T47D (cell line): ENCODE measurements around the gene CAPRIN1.
A peak's percentile ranks its signal among the peaks of the same experiment; 100 is the strongest.
"Not testable (repeated sequence)": the region's sequence is repeated elsewhere in the genome, so short reads cannot be mapped to it uniquely, and the experiment has no call there.

Experiments used
- DNase-seq, 2 experiments: peaks; one replicate each; pipeline versions ENCODE4 v3.0.0 to v3.0.0-alpha.2; 2011 to 2012; ENCODE audit warnings: low read depth in 1 of 2, low spot score in 1 of 2
- JUND ChIP-seq: IDR thresholded peaks from 2 replicates; pipeline ENCODE4 v1.6.1; 2012; ENCODE audit warnings: low read depth
- in situ Hi-C: cut with HindIII; loops from 2 replicates; pipeline ENCODE4 v1.10.0; 2016; ENCODE audit warnings: low sequenced_read_pairs, low pct_unique_long_range_greater_than_20kb

CAPRIN1 gene

DNA sequence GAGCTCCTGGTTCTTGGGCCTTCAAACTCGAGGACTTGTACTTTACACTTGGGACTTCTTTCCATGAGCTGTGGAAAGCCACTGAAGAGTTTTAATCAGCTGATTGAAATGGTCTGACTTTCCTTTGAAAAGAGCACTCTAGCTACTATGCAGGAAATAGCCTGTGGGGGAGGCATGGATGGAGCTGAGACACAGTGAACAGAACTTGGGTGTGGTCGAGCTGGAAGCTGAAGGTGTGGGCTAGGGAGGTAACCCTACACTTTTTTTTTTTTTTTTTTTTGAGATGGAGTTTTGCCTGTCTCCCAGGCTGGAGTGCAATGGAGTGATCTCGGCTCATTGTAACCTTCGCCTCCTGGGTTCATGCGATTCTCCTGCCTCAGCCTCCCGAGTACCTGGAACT, 17.5 kb upstream of the CAPRIN1 start:
- DNase-seq = no peak
- in situ Hi-C loops = no loop called here
- TF ChIP-seq JUND = no peak

DNA sequence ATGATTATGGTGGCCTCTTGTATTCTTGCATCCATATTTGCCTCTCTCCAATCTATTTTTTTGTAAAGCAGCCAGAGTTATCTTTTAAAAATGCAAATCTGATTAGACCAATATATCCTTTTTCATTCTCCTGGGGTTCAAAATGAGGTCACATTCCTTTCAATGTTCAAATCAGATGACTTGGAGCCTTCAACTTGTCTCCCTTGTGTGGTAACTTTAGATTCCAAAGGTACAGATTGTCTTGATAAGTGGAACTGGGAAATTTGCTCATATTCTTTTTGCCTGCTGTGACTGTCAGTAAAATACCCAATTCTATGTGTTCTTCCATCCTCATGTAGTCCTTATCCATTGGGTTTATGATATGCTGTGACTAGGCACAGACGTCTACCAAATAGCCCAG, 15.1 kb upstream of the CAPRIN1 start:
- no peak for TF ChIP-seq JUND
- in situ Hi-C loops = no loop called here
- DNase-seq = no peak

DNA sequence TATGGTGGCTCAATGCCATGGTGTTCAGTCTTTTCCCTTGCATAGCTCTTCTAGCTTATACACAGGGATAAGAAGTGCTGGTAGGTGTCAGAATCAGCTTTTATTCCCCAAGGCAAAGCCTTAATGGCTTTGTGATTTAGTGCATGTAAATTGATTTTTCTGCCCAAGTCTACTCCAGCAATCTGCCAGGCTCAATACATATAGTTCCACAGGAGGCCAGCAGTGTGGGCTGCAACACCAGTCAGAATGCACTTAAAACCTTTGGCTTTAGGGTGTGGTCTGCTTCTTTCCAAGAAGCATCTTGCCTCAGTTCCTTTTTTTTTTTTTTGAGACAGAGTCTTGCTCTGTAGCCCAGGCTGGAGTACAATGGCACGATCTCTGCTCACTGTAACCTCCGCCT, 14.5 kb upstream of the CAPRIN1 start:
- no peak for TF ChIP-seq JUND
- in situ Hi-C loops = no loop called here

DNA sequence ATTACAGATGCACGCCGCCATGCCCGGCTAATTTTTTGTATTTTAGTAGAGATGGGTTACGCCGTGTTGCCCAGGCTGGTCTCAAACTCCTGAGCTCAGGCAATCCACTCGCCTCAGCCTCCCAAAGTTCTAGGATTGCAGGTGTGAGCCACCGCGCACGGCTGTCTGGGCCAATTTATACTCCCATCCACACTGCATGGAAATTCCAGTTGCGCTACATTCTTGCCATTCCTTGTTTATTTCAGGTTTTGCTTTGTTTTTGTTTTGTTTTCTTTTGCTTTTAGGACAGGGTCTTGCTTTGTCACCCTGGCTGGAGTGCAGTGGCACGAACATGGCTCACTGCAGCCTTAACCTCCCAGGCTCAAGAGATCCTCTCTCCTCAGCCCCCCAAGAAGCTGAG, 11.0 kb upstream of the CAPRIN1 start:
- DNase-seq = peak in 1 of 2 experiments; percentile 63
- TF ChIP-seq JUND = no peak
- in situ Hi-C loops = no loop called here

More for the DNA sequence above, 14.5 kb upstream of the CAPRIN1 start:
- no peak for DNase-seq

DNA sequence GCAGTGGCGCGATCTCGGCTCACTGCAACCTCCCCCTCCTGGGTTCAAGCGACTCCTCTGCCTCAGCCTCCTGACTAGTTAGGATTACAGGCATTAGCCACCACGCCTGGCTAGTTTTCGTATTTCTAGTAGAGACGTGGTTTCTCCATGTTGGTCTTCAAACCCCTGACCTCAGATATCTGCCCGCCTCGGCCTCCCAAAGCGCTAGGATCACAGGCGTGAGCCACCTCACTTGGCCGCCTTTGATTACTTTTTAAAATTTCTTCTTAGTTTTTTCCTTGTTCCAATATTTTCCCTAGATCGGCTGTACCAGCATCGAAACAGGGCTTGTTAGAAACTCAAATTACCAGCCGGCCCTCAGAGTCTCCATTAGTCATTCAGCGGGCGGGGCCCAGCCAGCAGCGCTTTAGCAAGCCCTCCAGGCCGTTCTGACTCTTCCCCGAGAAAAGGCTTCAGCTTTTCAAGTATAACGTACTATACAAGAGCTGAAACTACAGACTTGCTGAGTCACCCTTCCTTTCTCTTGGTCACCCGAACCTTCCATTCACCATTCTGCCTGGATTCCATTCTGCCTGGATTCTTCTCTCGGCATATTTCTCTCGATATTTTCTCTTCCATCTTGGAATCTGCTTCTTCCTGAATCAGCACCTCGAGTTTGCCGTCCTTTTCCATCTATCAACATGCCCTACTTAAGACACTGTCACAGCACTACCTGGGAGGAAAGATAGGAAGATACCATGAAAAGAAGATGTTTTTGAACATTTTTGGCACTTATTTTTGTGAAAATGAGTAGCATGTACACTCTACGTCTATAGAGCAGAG, 6.7 kb upstream of the CAPRIN1 start:
- TF ChIP-seq JUND = no peak
- DNase-seq = peak in 1 of 2 experiments; percentile 44
- in situ Hi-C loops = no loop called here

DNA sequence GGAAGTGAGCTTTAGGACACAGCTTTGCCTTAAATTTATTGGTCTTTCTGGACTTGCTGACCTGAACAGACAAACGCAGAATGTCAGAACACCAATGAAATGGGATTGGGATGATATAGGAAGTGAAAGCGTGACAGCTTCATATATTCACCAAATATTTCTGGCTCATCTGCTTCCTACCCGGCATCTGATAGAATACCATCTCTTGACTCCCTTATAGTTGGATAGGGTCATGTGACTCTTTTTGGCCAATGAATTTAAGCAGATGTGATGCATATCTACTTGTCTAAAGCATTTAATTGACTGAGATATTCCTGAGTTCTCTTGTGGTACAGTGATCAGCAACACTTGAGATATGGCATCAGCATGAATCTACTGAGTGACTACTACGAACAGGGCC, 2.5 kb upstream of the CAPRIN1 start:
- in situ Hi-C loops = no loop called here
- no peak for TF ChIP-seq JUND
- DNase-seq = no peak

DNA sequence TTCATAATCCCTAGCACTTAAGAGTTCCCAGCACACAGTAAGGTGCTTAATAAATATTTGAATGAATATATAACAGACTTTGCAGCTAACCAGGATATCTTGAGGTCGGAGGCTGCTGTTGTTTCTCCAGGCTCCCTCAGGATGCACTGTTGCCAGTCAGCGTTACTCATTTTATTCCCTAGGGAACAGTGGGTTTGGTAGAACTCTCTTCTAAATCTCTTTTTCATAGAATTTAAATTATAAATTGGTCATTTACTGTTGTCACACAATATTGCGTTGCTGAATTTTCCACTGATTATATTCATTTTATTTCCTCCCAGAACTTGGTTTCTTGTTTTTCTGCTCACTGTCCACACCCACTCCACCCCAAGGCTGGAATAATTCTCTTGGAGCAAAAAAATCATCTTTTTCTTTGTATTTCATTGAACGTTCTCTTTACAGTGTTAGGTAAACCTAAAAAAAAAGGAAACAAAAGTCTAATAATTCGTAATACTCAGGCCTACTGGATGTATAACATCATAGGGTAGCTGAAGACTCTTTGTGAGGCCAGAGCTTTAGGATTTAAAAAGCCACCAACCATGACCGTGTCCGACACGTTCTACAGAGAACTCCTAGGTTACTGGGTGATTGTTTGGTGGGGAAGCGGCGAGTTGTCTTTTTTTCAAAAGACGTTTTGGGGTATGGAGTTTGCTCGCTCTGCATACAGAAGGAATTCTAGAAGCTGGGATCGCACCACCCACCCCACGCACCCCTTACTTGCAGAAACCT, 766 bp upstream of the CAPRIN1 start:
- in situ Hi-C loops = no loop called here
- no peak for DNase-seq

DNA sequence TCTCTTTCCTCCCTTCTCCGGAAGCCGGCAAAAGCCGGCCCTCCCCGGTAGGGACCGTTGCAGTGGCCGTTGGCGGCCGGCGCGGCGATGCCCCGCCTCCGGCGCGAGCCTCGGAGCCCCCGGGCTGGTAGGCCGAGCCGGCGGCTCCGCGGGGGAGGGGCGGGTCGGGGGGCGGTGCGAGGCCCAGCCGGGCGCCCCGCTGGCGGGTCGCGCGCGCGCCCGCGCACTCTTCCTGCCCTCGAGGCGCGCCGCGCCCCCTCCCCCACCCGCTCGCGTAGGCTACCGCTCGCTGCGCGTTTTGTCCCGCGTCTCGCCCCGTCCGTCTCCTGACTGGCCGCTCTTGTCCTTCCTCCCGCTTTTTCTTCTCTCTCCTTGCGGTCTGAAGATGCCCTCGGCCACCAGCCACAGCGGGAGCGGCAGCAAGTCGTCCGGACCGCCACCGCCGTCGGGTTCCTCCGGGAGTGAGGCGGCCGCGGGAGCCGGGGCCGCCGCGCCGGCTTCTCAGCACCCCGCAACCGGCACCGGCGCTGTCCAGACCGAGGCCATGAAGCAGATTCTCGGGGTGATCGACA, 591 bp downstream of the CAPRIN1 start:
- DNase-seq = peak; percentile 84 to 92
- in situ Hi-C loops = no loop called here
- no peak for TF ChIP-seq JUND

More for the DNA sequence above, 766 bp upstream of the CAPRIN1 start:
- no peak for TF ChIP-seq JUND

DNA sequence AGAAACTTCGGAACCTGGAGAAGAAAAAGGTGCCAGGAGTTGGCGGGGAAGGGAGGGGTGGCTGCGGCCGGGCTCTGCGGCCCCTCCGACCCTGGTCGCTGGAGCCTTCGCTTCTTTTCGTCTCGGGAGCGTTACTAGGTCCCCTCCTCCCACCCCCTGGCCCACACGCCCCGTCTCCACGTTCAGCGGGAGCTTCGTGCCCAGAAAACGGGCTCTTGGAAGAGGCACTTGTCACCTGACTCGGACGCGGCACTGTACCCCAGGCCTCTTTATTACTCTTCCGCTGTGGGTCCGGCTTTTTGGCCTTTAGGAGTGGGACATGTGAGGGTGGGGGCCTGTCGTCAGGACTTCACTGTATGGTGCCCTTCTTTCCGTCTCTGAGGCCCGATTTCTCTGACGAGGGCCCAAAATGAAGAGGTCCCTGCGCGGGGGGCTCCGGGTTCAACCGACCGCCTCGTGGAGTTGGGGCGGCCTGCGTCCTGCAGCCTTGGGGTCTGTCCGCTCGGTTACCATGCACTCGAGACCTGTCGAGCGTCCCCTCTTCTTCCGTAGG, 1.2 kb downstream of the CAPRIN1 start:
- no peak for TF ChIP-seq JUND
- peak in 1 of 2 experiments; percentile 35 for DNase-seq
- in situ Hi-C loops = no loop called here

DNA sequence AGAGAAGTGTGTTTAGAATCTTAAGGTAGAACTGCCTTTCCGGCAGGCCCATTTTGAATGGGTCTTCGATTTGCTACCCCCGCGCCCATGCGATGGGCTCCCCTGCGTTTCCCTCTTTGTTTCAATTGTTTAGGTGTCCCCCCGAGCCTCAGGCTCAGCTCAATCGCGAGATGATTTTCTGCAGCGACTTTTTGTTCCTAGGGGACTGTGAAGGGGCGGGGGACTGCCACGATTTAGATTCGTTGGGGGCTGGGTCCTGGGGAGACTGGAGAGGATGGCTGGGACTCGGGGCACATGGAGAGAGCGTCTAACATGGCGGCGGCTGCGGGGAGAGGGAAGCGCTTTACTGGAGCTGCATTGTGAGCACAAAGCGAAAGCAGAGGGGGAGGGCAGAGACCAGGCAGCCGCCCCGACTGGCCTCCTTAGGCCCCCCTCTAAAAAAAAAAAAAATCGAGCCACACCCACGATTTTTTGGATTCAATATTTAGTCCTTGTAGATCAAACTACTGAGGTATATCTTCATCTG, 1.7 kb downstream of the CAPRIN1 start:
- in situ Hi-C loops = no loop called here
- TF ChIP-seq JUND = no peak
- peak; percentile 72 to 78 for DNase-seq

DNA sequence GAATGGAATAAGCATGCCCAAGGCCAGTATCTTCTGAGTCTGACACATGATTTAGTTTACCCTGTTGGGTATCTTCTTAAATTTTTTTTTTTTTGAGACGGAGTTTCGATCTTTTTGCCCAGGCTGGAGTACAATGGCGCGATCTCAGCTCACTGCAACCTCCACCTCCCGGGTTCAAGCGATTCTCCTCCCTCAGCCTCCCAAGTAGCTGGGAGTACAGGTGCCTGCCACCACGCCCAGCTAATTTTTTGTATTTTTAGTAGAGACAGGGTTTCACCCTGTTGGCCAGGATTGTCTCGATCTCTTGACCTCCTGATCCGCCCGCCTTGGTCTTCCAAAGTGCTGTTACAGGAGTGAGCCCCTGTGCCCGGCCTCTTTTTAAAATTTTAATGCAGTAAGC, 2.8 kb downstream of the CAPRIN1 start:
- in situ Hi-C loops, DNase-seq: not testable (repeated sequence)

DNA sequence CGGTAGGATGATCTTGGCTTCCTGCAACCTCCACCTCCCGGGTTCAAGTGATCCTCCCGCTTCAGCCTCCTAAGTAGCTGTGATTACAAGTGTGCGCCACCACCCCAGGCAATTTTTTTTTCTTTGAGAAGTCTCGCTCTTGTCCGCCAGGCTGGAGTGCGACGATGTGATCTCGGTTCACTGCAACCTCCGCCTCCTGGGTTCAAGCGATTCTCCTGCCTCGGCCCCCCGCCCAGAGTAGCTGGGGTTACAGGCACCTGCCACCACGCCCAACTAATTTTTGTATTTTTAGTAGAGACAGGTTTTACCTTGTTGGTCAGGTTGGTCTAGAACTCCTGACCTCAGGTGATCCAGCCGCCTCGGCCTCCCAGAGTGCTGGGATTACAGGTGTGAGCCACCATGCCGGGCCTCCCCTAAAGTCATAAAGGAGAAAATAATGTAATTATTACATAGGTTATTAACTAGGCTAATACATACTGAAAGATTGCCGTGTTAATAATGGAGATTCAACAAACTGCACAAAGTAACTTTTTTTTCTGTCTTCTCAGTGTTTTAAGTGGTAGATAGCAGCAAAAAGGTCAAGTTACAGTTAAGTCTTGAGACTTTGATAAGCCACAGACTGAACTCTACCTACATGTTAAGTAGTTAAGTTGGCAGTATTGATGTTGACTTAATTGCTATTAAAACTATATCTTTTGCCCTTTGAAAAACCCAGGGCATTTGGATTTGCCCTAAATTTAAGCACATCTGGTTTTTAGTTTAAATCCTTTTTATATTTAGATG, 3.9 kb downstream of the CAPRIN1 start:
- no peak for TF ChIP-seq JUND
- DNase-seq = no peak
- in situ Hi-C loops = no loop called here
